HepG2 (cell line): ENCODE results near the gene ATP5F1C. TPM values are rescaled to one million over a fixed set of nuclear protein-coding genes. Genes with fewer than 3 reads are reported as not detected.

Experiments
- CEBPB ChIP-seq: IDR thresholded peaks from 2 replicates; pipeline ENCODE4 v1.6.1; 2011; ENCODE audit warnings: low read depth, low read length, improper control_type of control experiment, borderline replicate concordance
- HDAC6 ChIP-seq: fragments of 200-600 bp; sonication (generic); IDR thresholded peaks from 2 replicates; pipeline ENCODE4 v1.7.0; 2017; ENCODE audit warnings: mild to moderate bottlenecking, antibody characterized with exemption, low read length, low read depth
- KAT2B ChIP-seq: fragments of 150-350 bp; IDR thresholded peaks from 2 replicates; pipeline ENCODE4 v1.6.1; 2014; ENCODE audit warnings: low read depth, low read length, borderline replicate concordance
- KAT7 ChIP-seq: IDR thresholded peaks from 2 replicates; pipeline ENCODE4 v1.6.1; 2018; ENCODE audit warnings: borderline replicate concordance, missing compliant biosample characterization
- MAF1 ChIP-seq: sonication (generic); formaldehyde crosslinking; IDR thresholded peaks from 2 replicates; pipeline ENCODE4 v1.5.0; 2020; ENCODE audit warnings: missing genetic modification reagents, borderline replicate concordance
- POLR2AphosphoS5 ChIP-seq: IDR thresholded peaks from 2 replicates; pipeline ENCODE4 v1.6.1; 2012; ENCODE audit warnings: low read depth, low read length
- SIN3A ChIP-seq: IDR thresholded peaks from 2 replicates; pipeline ENCODE4 v1.6.1; 2011; ENCODE audit warnings: low read depth, mild to moderate bottlenecking, control low read depth, low read length, borderline replicate concordance
- TCF7L2 ChIP-seq: IDR thresholded peaks from 2 replicates; pipeline ENCODE4 v1.6.1; 2011; ENCODE audit warnings: mild to moderate bottlenecking, low read depth, low read length, moderate library complexity
- THAP11 ChIP-seq: IDR thresholded peaks from 2 replicates; pipeline ENCODE4 v1.6.1; 2016; ENCODE audit warnings: missing biosample characterization, missing genetic modification reagents
- ZBTB42 ChIP-seq: sonication (generic); formaldehyde crosslinking; IDR thresholded peaks from 2 replicates; pipeline ENCODE4 v1.5.0; 2020; ENCODE audit warnings: mild to moderate bottlenecking, missing genetic modification reagents
- ZNF205 ChIP-seq: IDR thresholded peaks from 2 replicates; pipeline ENCODE4 v1.6.1; 2018; ENCODE audit warnings: missing biosample characterization, missing genetic modification reagents
- ZNF354B ChIP-seq: sonication (generic); formaldehyde crosslinking; IDR thresholded peaks from 2 replicates; pipeline ENCODE4 v1.8.0; 2022; ENCODE audit warnings: mild to moderate bottlenecking, missing genetic modification reagents
- ZNF720 ChIP-seq: sonication (generic); formaldehyde crosslinking; IDR thresholded peaks from 2 replicates; pipeline ENCODE4 v1.4.0; 2020; ENCODE audit warnings: missing genetic modification reagents
- ZNF768 ChIP-seq: sonication (generic); formaldehyde crosslinking; IDR thresholded peaks from 2 replicates; pipeline ENCODE4 v1.4.0; 2020; ENCODE audit warnings: missing genetic modification reagents
- polyA plus RNA-seq, 8 experiments: library from polyadenylated mRNA; depleted of rRNA in 3 of 8; stranded (reverse) in 7 of 8; unstranded in 1 of 8; fragments of >200 nt; fragmentation: Illumina TruSeq in 4 of 8; extraction: Trizol in 4 of 8; gene quantifications; 2 replicates each; pipeline versions ENCODE4 v1.2.1 to v1.2.3, GENCODE V29; 2011 to 2016; ENCODE audit warnings: low read depth in 4 of 8, missing spikeins in 1 of 8, mixed read lengths in 1 of 8; ENCODE audit not compliant: insufficient read depth in 1 of 8
- total RNA-seq, 5 experiments: library from RNA; depleted of rRNA; stranded (reverse); fragments of >200 nt; fragmentation: Illumina TruSeq; extraction: Trizol; gene quantifications; 2 replicates each; pipeline ENCODE4 v1.2.3, GENCODE V29; 2016; ENCODE audit warnings: low read depth in 1 of 5
- TF ChIP-seq, protein P1 (sequence below): sonication (generic); formaldehyde crosslinking; IDR thresholded peaks from 2 replicates; pipeline ENCODE4 v1.4.0; 2020; ENCODE audit warnings: missing genetic modification reagents, mild to moderate bottlenecking, borderline replicate concordance
- TF ChIP-seq, protein P2 (sequence below): sonication (generic); formaldehyde crosslinking; IDR thresholded peaks from 2 replicates; pipeline ENCODE4 v1.9.0; 2021; ENCODE audit warnings: missing genetic modification reagents, mild to moderate bottlenecking, borderline replicate concordance
- TF ChIP-seq, protein P3 (sequence below): sonication (generic); formaldehyde crosslinking; IDR thresholded peaks from 2 replicates; pipeline ENCODE4 v1.5.0; 2020; ENCODE audit warnings: missing genetic modification reagents, mild to moderate bottlenecking, borderline replicate concordance
- TF ChIP-seq, protein P4 (sequence below): sonication (generic); formaldehyde crosslinking; IDR thresholded peaks from 2 replicates; pipeline ENCODE4 v1.8.0; 2023; ENCODE audit warnings: mild to moderate bottlenecking, missing genetic modification reagents
- TF ChIP-seq, protein P5 (sequence below): sonication (generic); formaldehyde crosslinking; IDR thresholded peaks from 2 replicates; pipeline ENCODE4 v1.5.1; 2020; ENCODE audit warnings: mild to moderate bottlenecking, missing genetic modification reagents, borderline replicate concordance
- TF ChIP-seq, protein P6 (sequence below): sonication (generic); formaldehyde crosslinking; conservative IDR thresholded peaks from 2 replicates; pipeline ENCODE4 v1.8.0; 2022; ENCODE audit warnings: mild to moderate bottlenecking, moderate library complexity, missing genetic modification reagents

The ATP5F1C gene
- total and polyA plus RNA-seq, 2 of the 13 experiments (the other 11 are each of a cell fraction or from before 2014, with no cell fraction given): 407 to 416 TPM

DNA sequence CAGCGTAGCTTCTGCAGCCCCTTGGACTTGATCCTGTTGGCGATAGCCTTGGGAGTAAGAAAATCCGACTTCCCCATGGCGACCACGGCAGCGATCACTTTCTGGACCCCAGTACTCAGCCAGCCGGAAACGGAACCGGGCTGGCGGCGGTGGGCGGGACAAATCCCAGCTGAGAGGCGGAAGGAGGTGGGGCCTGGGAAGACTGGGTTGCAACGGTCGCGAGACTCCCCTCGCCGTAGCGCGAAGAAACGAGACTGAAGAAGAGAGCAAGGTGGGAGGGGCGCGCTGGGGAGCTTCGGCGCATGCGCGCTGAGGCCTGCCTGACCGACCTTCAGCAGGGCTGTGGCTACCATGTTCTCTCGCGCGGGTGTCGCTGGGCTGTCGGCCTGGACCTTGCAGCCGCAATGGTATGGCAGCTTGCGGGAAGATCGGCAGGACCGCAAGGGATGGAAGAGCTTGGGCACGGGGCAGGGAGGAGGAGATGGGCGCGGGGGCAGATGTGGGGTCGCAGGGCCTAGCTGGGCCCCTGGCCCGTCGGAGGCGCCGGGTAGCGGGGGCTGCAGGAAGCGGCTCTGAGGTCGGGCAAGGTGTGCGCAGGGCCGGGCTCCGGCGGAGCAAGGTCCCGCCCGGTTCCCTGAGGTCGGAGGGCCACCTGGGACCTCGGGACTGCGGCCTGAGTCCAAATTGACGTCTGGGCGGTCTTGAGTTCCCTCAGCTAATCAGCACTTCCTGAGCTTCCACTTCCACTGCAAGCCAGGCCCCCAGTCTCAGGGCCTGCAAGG lies at the start of gene ATP5F1C, which contains the start of gene KIN (continued):
- TF ChIP-seq, protein P1, sequence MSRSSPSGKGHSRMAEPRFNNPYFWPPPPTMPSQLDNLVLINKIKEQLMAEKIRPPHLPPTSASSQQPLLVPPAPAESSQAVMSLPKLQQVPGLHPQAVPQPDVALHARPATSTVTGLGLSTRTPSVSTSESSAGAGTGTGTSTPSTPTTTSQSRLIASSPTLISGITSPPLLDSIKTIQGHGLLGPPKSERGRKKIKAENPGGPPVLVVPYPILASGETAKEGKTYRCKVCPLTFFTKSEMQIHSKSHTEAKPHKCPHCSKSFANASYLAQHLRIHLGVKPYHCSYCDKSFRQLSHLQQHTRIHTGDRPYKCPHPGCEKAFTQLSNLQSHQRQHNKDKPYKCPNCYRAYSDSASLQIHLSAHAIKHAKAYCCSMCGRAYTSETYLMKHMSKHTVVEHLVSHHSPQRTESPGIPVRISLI: no peak; the same call in 1 of the 2 replicates
- TF ChIP-seq POLR2AphosphoS5 (peak; percentile 92), THAP11 (CRISPR knock-in tag) (peak; percentile 88), ZNF205 (no peak), CEBPB (no peak), HDAC6 (no peak), TCF7L2 (no peak), ZNF720 (CRISPR knock-in tag) (no peak), KAT2B (no peak), KAT7 (peak; percentile 88; the same call in 1 of the 2 replicates), ZNF768 (CRISPR knock-in tag) (peak; percentile 36; the same call in 1 of the 2 replicates), SIN3A (peak; percentile 66; the same call in 1 of the 2 replicates), ZNF354B (CRISPR knock-in tag) (no peak), ZBTB42 (CRISPR knock-in tag) (no peak), MAF1 (CRISPR knock-in tag) (no peak)
- TF ChIP-seq, protein P2, sequence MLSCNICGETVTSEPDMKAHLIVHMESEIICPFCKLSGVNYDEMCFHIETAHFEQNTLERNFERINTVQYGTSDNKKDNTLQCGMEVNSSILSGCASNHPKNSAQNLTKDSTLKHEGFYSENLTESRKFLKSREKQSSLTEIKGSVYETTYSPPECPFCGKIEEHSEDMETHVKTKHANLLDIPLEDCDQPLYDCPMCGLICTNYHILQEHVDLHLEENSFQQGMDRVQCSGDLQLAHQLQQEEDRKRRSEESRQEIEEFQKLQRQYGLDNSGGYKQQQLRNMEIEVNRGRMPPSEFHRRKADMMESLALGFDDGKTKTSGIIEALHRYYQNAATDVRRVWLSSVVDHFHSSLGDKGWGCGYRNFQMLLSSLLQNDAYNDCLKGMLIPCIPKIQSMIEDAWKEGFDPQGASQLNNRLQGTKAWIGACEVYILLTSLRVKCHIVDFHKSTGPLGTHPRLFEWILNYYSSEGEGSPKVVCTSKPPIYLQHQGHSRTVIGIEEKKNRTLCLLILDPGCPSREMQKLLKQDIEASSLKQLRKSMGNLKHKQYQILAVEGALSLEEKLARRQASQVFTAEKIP (CRISPR knock-in tag): no peak
- TF ChIP-seq, protein P3, sequence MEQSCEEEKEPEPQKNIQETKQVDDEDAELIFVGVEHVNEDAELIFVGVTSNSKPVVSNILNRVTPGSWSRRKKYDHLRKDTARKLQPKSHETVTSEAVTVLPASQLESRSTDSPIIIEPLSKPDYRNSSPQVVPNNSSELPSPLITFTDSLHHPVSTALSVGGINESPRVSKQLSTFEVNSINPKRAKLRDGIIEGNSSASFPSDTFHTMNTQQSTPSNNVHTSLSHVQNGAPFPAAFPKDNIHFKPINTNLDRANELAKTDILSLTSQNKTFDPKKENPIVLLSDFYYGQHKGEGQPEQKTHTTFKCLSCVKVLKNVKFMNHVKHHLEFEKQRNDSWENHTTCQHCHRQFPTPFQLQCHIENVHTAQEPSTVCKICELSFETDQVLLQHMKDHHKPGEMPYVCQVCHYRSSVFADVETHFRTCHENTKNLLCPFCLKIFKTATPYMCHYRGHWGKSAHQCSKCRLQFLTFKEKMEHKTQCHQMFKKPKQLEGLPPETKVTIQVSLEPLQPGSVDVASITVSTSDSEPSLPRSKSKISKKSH (CRISPR knock-in tag): peak; percentile 43; the same call in 1 of the 2 replicates
- TF ChIP-seq, protein P4, sequence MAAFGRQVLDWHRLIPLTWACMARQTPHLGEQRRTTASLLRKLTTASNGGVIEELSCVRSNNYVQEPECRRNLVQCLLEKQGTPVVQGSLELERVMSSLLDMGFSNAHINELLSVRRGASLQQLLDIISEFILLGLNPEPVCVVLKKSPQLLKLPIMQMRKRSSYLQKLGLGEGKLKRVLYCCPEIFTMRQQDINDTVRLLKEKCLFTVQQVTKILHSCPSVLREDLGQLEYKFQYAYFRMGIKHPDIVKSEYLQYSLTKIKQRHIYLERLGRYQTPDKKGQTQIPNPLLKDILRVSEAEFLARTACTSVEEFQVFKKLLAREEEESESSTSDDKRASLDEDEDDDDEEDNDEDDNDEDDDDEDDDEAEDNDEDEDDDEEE (CRISPR knock-in tag): no peak
- TF ChIP-seq, protein P5, sequence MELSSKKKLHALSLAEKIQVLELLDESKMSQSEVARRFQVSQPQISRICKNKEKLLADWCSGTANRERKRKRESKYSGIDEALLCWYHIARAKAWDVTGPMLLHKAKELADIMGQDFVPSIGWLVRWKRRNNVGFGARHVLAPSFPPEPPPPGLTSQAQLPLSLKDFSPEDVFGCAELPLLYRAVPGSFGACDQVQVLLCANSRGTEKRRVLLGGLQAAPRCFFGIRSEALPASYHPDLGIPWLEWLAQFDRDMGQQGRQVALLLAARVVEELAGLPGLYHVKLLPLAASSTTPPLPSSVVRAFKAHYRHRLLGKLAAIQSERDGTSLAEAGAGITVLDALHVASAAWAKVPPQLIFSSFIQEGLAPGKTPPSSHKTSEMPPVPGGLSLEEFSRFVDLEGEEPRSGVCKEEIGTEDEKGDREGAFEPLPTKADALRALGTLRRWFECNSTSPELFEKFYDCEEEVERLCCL (CRISPR knock-in tag): peak; percentile 90; the same call in 1 of the 2 replicates
- TF ChIP-seq, protein P6, sequence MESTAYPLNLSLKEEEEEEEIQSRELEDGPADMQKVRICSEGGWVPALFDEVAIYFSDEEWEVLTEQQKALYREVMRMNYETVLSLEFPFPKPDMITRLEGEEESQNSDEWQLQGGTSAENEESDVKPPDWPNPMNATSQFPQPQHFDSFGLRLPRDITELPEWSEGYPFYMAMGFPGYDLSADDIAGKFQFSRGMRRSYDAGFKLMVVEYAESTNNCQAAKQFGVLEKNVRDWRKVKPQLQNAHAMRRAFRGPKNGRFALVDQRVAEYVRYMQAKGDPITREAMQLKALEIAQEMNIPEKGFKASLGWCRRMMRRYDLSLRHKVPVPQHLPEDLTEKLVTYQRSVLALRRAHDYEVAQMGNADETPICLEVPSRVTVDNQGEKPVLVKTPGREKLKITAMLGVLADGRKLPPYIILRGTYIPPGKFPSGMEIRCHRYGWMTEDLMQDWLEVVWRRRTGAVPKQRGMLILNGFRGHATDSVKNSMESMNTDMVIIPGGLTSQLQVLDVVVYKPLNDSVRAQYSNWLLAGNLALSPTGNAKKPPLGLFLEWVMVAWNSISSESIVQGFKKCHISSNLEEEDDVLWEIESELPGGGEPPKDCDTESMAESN (CRISPR knock-in tag): peak; percentile 74
